HEK293 (cell line): ENCODE measurements around the gene CREB5.

Experiments
- CTCF ChIA-PET: fragments of 350-600 bp; formaldehyde crosslinking; extraction: SDS; loops from one replicate; lab custom pipeline; 2021; ENCODE audit warnings: antibody characterized with exemption; lab: Yijun Ruan, JAX
- POLR2A ChIA-PET: fragments of 300-600 bp; formaldehyde crosslinking; extraction: SDS; loops from one replicate; lab custom pipeline; 2020; ENCODE audit warnings: antibody characterized with exemption, inconsistent platforms; lab: Yijun Ruan, JAX
- H3K27ac ChIP-seq: fragments of 200-500 bp; sonication (Bioruptor generic); 2 replicates; pipeline ENCODE4 v1.5.1; 2014; ENCODE audit warnings: low read depth, low read length, control low read depth, inconsistent platforms; ENCODE audit errors: extremely low read depth
- H3K36me3 ChIP-seq, 2 experiments: fragments of 200-500 bp in 1 of 2; sonication (Bioruptor generic) in 1 of 2; 1 replicate in 1 of 2; 2 replicates in 1 of 2; pipeline ENCODE4 v1.5.1; 2014 to 2017; ENCODE audit warnings: inconsistent platforms in 2 of 2, low read length in 2 of 2; ENCODE audit not compliant: control insufficient read depth in 2 of 2, insufficient read depth in 1 of 2
- H3K4me1 ChIP-seq: fragments of 200-500 bp; sonication (Bioruptor generic); 2 replicates; pipeline ENCODE4 v1.5.1; 2014; ENCODE audit warnings: mild to moderate bottlenecking, low read length, inconsistent platforms; ENCODE audit not compliant: control insufficient read depth, insufficient read depth
- H3K4me3 ChIP-seq: 2 replicates; pipeline ENCODE4 v1.5.1; 2011; ENCODE audit warnings: low read depth, mild to moderate bottlenecking, control low read depth, low read length, moderate library complexity
- H3K9me3 ChIP-seq: fragments of 200-500 bp; sonication (Bioruptor generic); 2 replicates; pipeline ENCODE4 v1.5.1; 2014; ENCODE audit warnings: low read depth, low read length, inconsistent platforms; ENCODE audit not compliant: control insufficient read depth, insufficient read depth
- ATF2 ChIP-seq: fragments of 450-650 bp; formaldehyde crosslinking; IDR thresholded peaks from 2 replicates; pipeline ENCODE4 v1.5.1; 2016; ENCODE audit warnings: missing biosample characterization, missing genetic modification characterization, low read depth
- GLIS1 ChIP-seq: fragments of 450-650 bp; formaldehyde crosslinking; IDR thresholded peaks from 2 replicates; pipeline ENCODE4 v1.5.1; 2016; ENCODE audit warnings: missing biosample characterization, missing genetic modification characterization
- HOXC10 ChIP-seq: sonication (generic); formaldehyde crosslinking; IDR thresholded peaks from 2 replicates; pipeline ENCODE4 v1.8.1; 2023; ENCODE audit warnings: mild to moderate bottlenecking, missing genetic modification reagents
- INSM2 ChIP-seq: fragments of 450-650 bp; formaldehyde crosslinking; IDR thresholded peaks from 2 replicates; pipeline ENCODE4 v1.5.1; 2016; ENCODE audit warnings: missing biosample characterization, missing genetic modification characterization
- KLF9 ChIP-seq: fragments of 450-650 bp; formaldehyde crosslinking; IDR thresholded peaks from 2 replicates; pipeline ENCODE4 v1.5.1; 2016; ENCODE audit warnings: missing biosample characterization, missing genetic modification characterization, low read depth
- PATZ1 ChIP-seq: fragments of 450-650 bp; formaldehyde crosslinking; IDR thresholded peaks from 2 replicates; pipeline ENCODE4 v1.5.1; 2016; ENCODE audit warnings: missing biosample characterization, missing genetic modification characterization
- PRDM1 ChIP-seq: fragments of 450-650 bp; formaldehyde crosslinking; IDR thresholded peaks from 2 replicates; pipeline ENCODE4; 2016; ENCODE audit warnings: missing biosample characterization, missing genetic modification characterization
- RBAK ChIP-seq: fragments of 450-650 bp; formaldehyde crosslinking; IDR thresholded peaks from 2 replicates; pipeline ENCODE4 v1.5.1; 2016; ENCODE audit warnings: missing biosample characterization, missing genetic modification characterization
- SCRT2 ChIP-seq: fragments of 450-650 bp; formaldehyde crosslinking; IDR thresholded peaks from 2 replicates; pipeline ENCODE4 v1.5.1; 2016; ENCODE audit warnings: missing biosample characterization, missing genetic modification characterization
- SP2 ChIP-seq: fragments of 450-650 bp; formaldehyde crosslinking; IDR thresholded peaks from 2 replicates; pipeline ENCODE4 v1.5.1; 2016; ENCODE audit warnings: missing biosample characterization, missing genetic modification characterization
- SP3 ChIP-seq: fragments of 450-650 bp; formaldehyde crosslinking; IDR thresholded peaks from 2 replicates; pipeline ENCODE4 v1.5.1; 2016; ENCODE audit warnings: missing biosample characterization, missing genetic modification characterization
- ZBTB7A ChIP-seq: fragments of 450-650 bp; formaldehyde crosslinking; IDR thresholded peaks from 2 replicates; pipeline ENCODE4 v1.5.1; 2016; ENCODE audit warnings: low read depth, missing biosample characterization, missing genetic modification characterization
- ZNF133 ChIP-seq: fragments of 450-650 bp; formaldehyde crosslinking; IDR thresholded peaks from 2 replicates; pipeline ENCODE4 v1.5.1; 2016; ENCODE audit warnings: missing biosample characterization, missing genetic modification characterization
- ZNF169 ChIP-seq: fragments of 450-650 bp; formaldehyde crosslinking; IDR thresholded peaks from 2 replicates; pipeline ENCODE4 v1.5.1; 2016; ENCODE audit warnings: missing biosample characterization, missing genetic modification characterization
- ZNF202 ChIP-seq: fragments of 450-650 bp; formaldehyde crosslinking; IDR thresholded peaks from 2 replicates; pipeline ENCODE4 v1.5.1; 2016; ENCODE audit warnings: missing biosample characterization, missing genetic modification characterization, borderline replicate concordance
- ZNF221 ChIP-seq: fragments of 450-650 bp; formaldehyde crosslinking; IDR thresholded peaks from 2 replicates; pipeline ENCODE4 v1.5.1; 2017; ENCODE audit warnings: missing biosample characterization, missing genetic modification characterization, borderline replicate concordance
- ZNF248 ChIP-seq: fragments of 450-650 bp; formaldehyde crosslinking; IDR thresholded peaks from 2 replicates; pipeline ENCODE4 v1.5.1; 2017; ENCODE audit warnings: missing biosample characterization, missing genetic modification characterization
- ZNF274 ChIP-seq, 2 experiments: fragments of 200-500 bp in 1 of 2; fragments of 450-650 bp in 1 of 2; sonication (Bioruptor generic) in 1 of 2; formaldehyde crosslinking in 1 of 2; IDR thresholded peaks; 2 replicates each; pipeline versions ENCODE4 v1.5.1 to v1.6.1; 2014 to 2016; ENCODE audit warnings: borderline replicate concordance in 1 of 2, inconsistent platforms in 1 of 2, low read length in 1 of 2, missing biosample characterization in 1 of 2, missing genetic modification characterization in 1 of 2
- ZNF350 ChIP-seq: fragments of 450-650 bp; formaldehyde crosslinking; IDR thresholded peaks from 2 replicates; pipeline ENCODE4 v1.5.0; 2017; ENCODE audit warnings: missing biosample characterization, mild to moderate bottlenecking, missing genetic modification characterization
- ZNF398 ChIP-seq: fragments of 450-650 bp; formaldehyde crosslinking; IDR thresholded peaks from 2 replicates; pipeline ENCODE4 v1.5.1; 2017; ENCODE audit warnings: missing biosample characterization, missing genetic modification characterization
- ZNF404 ChIP-seq: fragments of 450-650 bp; formaldehyde crosslinking; IDR thresholded peaks from 2 replicates; pipeline ENCODE4 v1.5.1; 2017; ENCODE audit warnings: missing biosample characterization, missing genetic modification characterization
- ZNF544 ChIP-seq: fragments of 450-650 bp; formaldehyde crosslinking; IDR thresholded peaks from 2 replicates; pipeline ENCODE4 v1.5.0; 2017; ENCODE audit warnings: missing biosample characterization, missing genetic modification characterization
- ZNF548 ChIP-seq: fragments of 450-650 bp; formaldehyde crosslinking; IDR thresholded peaks from 2 replicates; pipeline ENCODE4 v1.5.1; 2016; ENCODE audit warnings: missing biosample characterization, missing genetic modification characterization
- ZNF549 ChIP-seq: fragments of 450-650 bp; IDR thresholded peaks from 2 replicates; pipeline ENCODE4 v1.5.1; 2018; ENCODE audit warnings: missing biosample characterization, missing genetic modification characterization, mild to moderate bottlenecking, inconsistent platforms, moderate library complexity
- ZSCAN30 ChIP-seq: fragments of 450-650 bp; IDR thresholded peaks from 2 replicates; pipeline ENCODE4 v1.5.1; 2018; ENCODE audit warnings: missing biosample characterization, mild to moderate bottlenecking, missing genetic modification characterization, moderate library complexity

The CREB5 gene

GRCh38 chr7:28761505-28761904 is 349.2 kb downstream of the CREB5 start:
- CTCF ChIA-PET, result interaction anchor here (0.7 kb wide), 1 partner anchor 470 kb away, joined by 3 read pairs; no protein-coding TSS in a partner anchor
- H3K9me3 ChIP-seq, result no peaks in the 10 kb centered on the region
- no peaks in the 10 kb centered on the region for H3K36me3 ChIP-seq
- no peak overlapping the region for H3K4me3 ChIP-seq
- TF ChIP-seq RBAK (tag by site-specific recombination) (no peak), ZBTB7A (tag by site-specific recombination) (no peak), SP3 (tag by site-specific recombination) (no peak), HOXC10 (CRISPR knock-in tag) (no peak), GLIS1 (tag by site-specific recombination) (no peak), ZNF544 (tag by site-specific recombination) (no peak), ZNF169 (tag by site-specific recombination) (no peak), ZNF548 (no peak), ZNF202 (tag by site-specific recombination) (no peak), PATZ1 (no peak), SCRT2 (no peak), ZNF221 (tag by site-specific recombination) (no peak)
- TF ChIP-seq, all 188 proteins: peak for 0
- H3K4me1 ChIP-seq, result peaks cover 6% of the 10 kb centered on the region
- POLR2A ChIA-PET, result no interaction called here
- no peak overlapping the region for H3K27ac ChIP-seq

GRCh38 chr7:28762651-28763050 is 350.3 kb downstream of the CREB5 start:
- Histone ChIP-seq H3K9me3 (no peaks in the 10 kb centered on the region), H3K36me3 (no peaks in the 10 kb centered on the region), H3K4me1 (peaks cover 6% of the 10 kb centered on the region), H3K27ac (no peak overlapping the region), H3K4me3 (no peak overlapping the region)
- CTCF ChIA-PET, result interaction anchor here (0.5 to 1.5 kb wide), 3 partner anchors 9 to 1101 kb away, joined by 3 to 4 read pairs (median 4); no protein-coding TSS in a partner anchor
- TF ChIP-seq ZNF248 (tag by site-specific recombination) (no peak), HOXC10 (CRISPR knock-in tag) (no peak), INSM2 (tag by site-specific recombination) (no peak), ATF2 (tag by site-specific recombination) (no peak), PRDM1 (tag by site-specific recombination) (no peak), SP2 (tag by site-specific recombination) (no peak), KLF9 (tag by site-specific recombination) (no peak)
- POLR2A ChIA-PET, result no interaction called here

GRCh38 chr7:28766359-28766758 is 354.0 kb downstream of the CREB5 start:
- ChIA-PET CTCF (no interaction called here), POLR2A (no interaction called here)
- Histone ChIP-seq H3K4me1 (peaks cover 9% of the 10 kb centered on the region), H3K27ac (no peak overlapping the region), H3K36me3 (no peaks in the 10 kb centered on the region), H3K4me3 (no peak overlapping the region), H3K9me3 (no peaks in the 10 kb centered on the region)
- TF ChIP-seq ZNF133, result no peak
- no peak for TF ChIP-seq ZNF398
- TF ChIP-seq ZNF549 (tag by site-specific recombination), result no peak
- TF ChIP-seq ZSCAN30, result no peak
- TF ChIP-seq ATF2 (tag by site-specific recombination), result no peak
- no peak for TF ChIP-seq ZNF274 (IDR thresholded peaks at IDR 0.05; ENCODE audit: low read length)
- no peak for TF ChIP-seq ZNF274 (tag by site-specific recombination; IDR thresholded peaks at IDR 0.05; ENCODE audit: borderline replicate concordance)
- TF ChIP-seq ZNF404 (tag by site-specific recombination), result no peak
- TF ChIP-seq ZNF350 (tag by site-specific recombination), result no peak
